ENCODE data around the gene GSTT2. TPM values are rescaled to one million over a fixed set of nuclear protein-coding genes. Genes with fewer than 3 reads are reported as not detected.
"Not testable (repeated sequence)": the region's sequence is repeated elsewhere in the genome, so short reads cannot be mapped to it uniquely, and the experiment has no call there.

The GSTT2 gene
- total RNA-seq (2021): not detected in 2 replicates
- not detected for Bru-seq, nascent RNA
- BruChase-seq, experiment 1, labeled RNA remaining after a 2-hour chase: percentile 14 among the genes with signal in this experiment
- BruChase-seq, experiment 2, labeled RNA remaining after a 6-hour chase: not detected
- long read RNA-seq, partial matches to known transcripts: 0 of 1 reads
- long read RNA-seq, other reads (novel, unspliced or antisense): 1 of 1 reads

GRCh38 chr22:23979557-23980240 lies at the start of gene GSTT2:
TSS of gene GSTT2 (plus strand) at chr22:23980134.
- POLR2A ChIA-PET (ENCODE audit: low non-redundant PET); H3K27ac ChIP-seq (ENCODE audit: low read depth, low read length, poor library complexity, severe bottlenecking); CTCF ChIA-PET; H3K4me1 ChIP-seq (ENCODE audit: insufficient read depth, low read length, poor library complexity, severe bottlenecking); BruUV-seq (replicated peaks); H3K4me3 ChIP-seq (ENCODE audit: low read depth, low read length, poor library complexity, severe bottlenecking); intact Hi-C loops (cut with micrococcal nuclease; ENCODE audit: unreplicated experiment); H3K36me3 ChIP-seq (ENCODE audit: insufficient read depth, low read length, poor library complexity, severe bottlenecking); H3K27me3 ChIP-seq (replicated peaks; ENCODE audit: insufficient read depth, low read depth, low read length, poor library complexity); H3K9me3 ChIP-seq (ENCODE audit: low read depth, low read length, poor library complexity, severe bottlenecking); DNase-seq (ENCODE audit: low spot score): not testable (repeated sequence)

- no peak for TF ChIP-seq EZH2 (IDR thresholded peaks at IDR 0.05; ENCODE audit: borderline replicate concordance, low read depth, low read length, poor library complexity, severe bottlenecking)
- TF ChIP-seq CTCF (conservative IDR thresholded peaks at IDR 0.05; ENCODE audit: low read depth, low read length): no peak
- no peaks in the 10 kb centered on the region for H3K9me3 ChIP-seq (ENCODE audit: low read depth, low read length, poor library complexity, severe bottlenecking)
- no peak for DNase-seq (ENCODE audit: low spot score)
- no peaks in the 10 kb centered on the region for H3K36me3 ChIP-seq (ENCODE audit: insufficient read depth, low read length, poor library complexity, severe bottlenecking)
- no peak overlapping the region for H3K27ac ChIP-seq (ENCODE audit: low read depth, low read length, poor library complexity, severe bottlenecking)
- BruUV-seq (replicated peaks): no TSS peak
- H3K27me3 ChIP-seq (replicated peaks; ENCODE audit: insufficient read depth, low read depth, low read length, poor library complexity): no peaks in the 10 kb centered on the region
- CTCF ChIA-PET: no interaction called here
- intact Hi-C loops (cut with micrococcal nuclease; ENCODE audit: unreplicated experiment): no loop called here
- H3K4me1 ChIP-seq (ENCODE audit: insufficient read depth, low read length, poor library complexity, severe bottlenecking): no peaks in the 10 kb centered on the region
- POLR2A ChIA-PET (ENCODE audit: low non-redundant PET): no interaction called here
- no peak overlapping the region for H3K4me3 ChIP-seq (ENCODE audit: low read depth, low read length, poor library complexity, severe bottlenecking)
These were observed 41.5 kb upstream of the GSTT2 start for GRCh38 chr22:23938328-23939016.

GRCh38 chr22:23939017-23939357 lies 40.9 kb upstream of the GSTT2 start:
- ChIA-PET CTCF (no interaction called here), POLR2A (ENCODE audit: low non-redundant PET) (no interaction called here)
- no TSS peak for BruUV-seq (replicated peaks)
- DNase-seq (ENCODE audit: low spot score): no peak
- H3K9me3 ChIP-seq (ENCODE audit: low read depth, low read length, poor library complexity, severe bottlenecking): no peaks in the 10 kb centered on the region
- H3K27me3 ChIP-seq (replicated peaks; ENCODE audit: insufficient read depth, low read depth, low read length, poor library complexity): no peaks in the 10 kb centered on the region
- H3K4me3 ChIP-seq (ENCODE audit: low read depth, low read length, poor library complexity, severe bottlenecking): no peak overlapping the region
- H3K4me1 ChIP-seq (ENCODE audit: insufficient read depth, low read length, poor library complexity, severe bottlenecking): no peaks in the 10 kb centered on the region
- intact Hi-C loops (cut with micrococcal nuclease; ENCODE audit: unreplicated experiment): no loop called here
- TF ChIP-seq CTCF (conservative IDR thresholded peaks at IDR 0.05; ENCODE audit: low read depth, low read length): no peak
- no peak for TF ChIP-seq EZH2 (IDR thresholded peaks at IDR 0.05; ENCODE audit: borderline replicate concordance, low read depth, low read length, poor library complexity, severe bottlenecking)
- H3K36me3 ChIP-seq (ENCODE audit: insufficient read depth, low read length, poor library complexity, severe bottlenecking): no peaks in the 10 kb centered on the region
- no peak overlapping the region for H3K27ac ChIP-seq (ENCODE audit: low read depth, low read length, poor library complexity, severe bottlenecking)

- H3K4me1 ChIP-seq (ENCODE audit: insufficient read depth, low read length, poor library complexity, severe bottlenecking); BruUV-seq (replicated peaks); POLR2A ChIA-PET (ENCODE audit: low non-redundant PET); H3K36me3 ChIP-seq (ENCODE audit: insufficient read depth, low read length, poor library complexity, severe bottlenecking); CTCF ChIA-PET; DNase-seq (ENCODE audit: low spot score); H3K9me3 ChIP-seq (ENCODE audit: low read depth, low read length, poor library complexity, severe bottlenecking); H3K27ac ChIP-seq (ENCODE audit: low read depth, low read length, poor library complexity, severe bottlenecking); intact Hi-C loops (cut with micrococcal nuclease; ENCODE audit: unreplicated experiment); H3K27me3 ChIP-seq (replicated peaks; ENCODE audit: insufficient read depth, low read depth, low read length, poor library complexity); H3K4me3 ChIP-seq (ENCODE audit: low read depth, low read length, poor library complexity, severe bottlenecking): not testable (repeated sequence)
These were observed 39.8 kb upstream of the GSTT2 start for GRCh38 chr22:23940166-23940565.

- CTCF ChIA-PET; H3K27me3 ChIP-seq (replicated peaks; ENCODE audit: insufficient read depth, low read depth, low read length, poor library complexity); H3K9me3 ChIP-seq (ENCODE audit: low read depth, low read length, poor library complexity, severe bottlenecking); H3K4me3 ChIP-seq (ENCODE audit: low read depth, low read length, poor library complexity, severe bottlenecking); DNase-seq (ENCODE audit: low spot score); POLR2A ChIA-PET (ENCODE audit: low non-redundant PET); intact Hi-C loops (cut with micrococcal nuclease; ENCODE audit: unreplicated experiment); H3K27ac ChIP-seq (ENCODE audit: low read depth, low read length, poor library complexity, severe bottlenecking); H3K4me1 ChIP-seq (ENCODE audit: insufficient read depth, low read length, poor library complexity, severe bottlenecking); H3K36me3 ChIP-seq (ENCODE audit: insufficient read depth, low read length, poor library complexity, severe bottlenecking); BruUV-seq (replicated peaks): not testable (repeated sequence)
These were observed 32.5 kb upstream of the GSTT2 start for GRCh38 chr22:23947391-23947790.

GRCh38 chr22:23949764-23950163 lies 30.2 kb upstream of the GSTT2 start:
- H3K27ac ChIP-seq (ENCODE audit: low read depth, low read length, poor library complexity, severe bottlenecking); H3K36me3 ChIP-seq (ENCODE audit: insufficient read depth, low read length, poor library complexity, severe bottlenecking); CTCF ChIA-PET; H3K27me3 ChIP-seq (replicated peaks; ENCODE audit: insufficient read depth, low read depth, low read length, poor library complexity); POLR2A ChIA-PET (ENCODE audit: low non-redundant PET); H3K4me1 ChIP-seq (ENCODE audit: insufficient read depth, low read length, poor library complexity, severe bottlenecking); DNase-seq (ENCODE audit: low spot score); H3K9me3 ChIP-seq (ENCODE audit: low read depth, low read length, poor library complexity, severe bottlenecking); BruUV-seq (replicated peaks); H3K4me3 ChIP-seq (ENCODE audit: low read depth, low read length, poor library complexity, severe bottlenecking): not testable (repeated sequence)
- intact Hi-C loops (cut with micrococcal nuclease; ENCODE audit: unreplicated experiment): loop anchor here (10.0 kb wide), 1 partner anchor 225 kb away; no protein-coding TSS in a partner anchor
